ENCODE data around the gene HOXB8. TPM values are rescaled to one million over a fixed set of nuclear protein-coding genes. Genes with fewer than 3 reads are reported as not detected.

Gene HOXB8
- polyA plus RNA-seq, 1 donor: 44.8 TPM

GRCh38 chr17:48639982-48640857 lies 25.1 kb upstream of the HOXB8 start:
- DNase-seq: no peak

GRCh38 chr17:48639136-48639535 lies 24.0 kb upstream of the HOXB8 start:
- no peak for DNase-seq

GRCh38 chr17:48637323-48638260 lies 22.5 kb upstream of the HOXB8 start:
- DNase-seq: no peak

- DNase-seq: peak; percentile 90
These were observed 21.3 kb upstream of the HOXB8 start for GRCh38 chr17:48636177-48637018.

GRCh38 chr17:48634493-48635208 lies 19.6 kb upstream of the HOXB8 start:
- no peak for DNase-seq

GRCh38 chr17:48633266-48633677 lies 18.2 kb upstream of the HOXB8 start:
- DNase-seq: no peak

- DNase-seq: no peak
These were observed 17.6 kb upstream of the HOXB8 start for GRCh38 chr17:48632579-48633265.

GRCh38 chr17:48631693-48632578 lies 16.8 kb upstream of the HOXB8 start:
- no peak for DNase-seq

GRCh38 chr17:48630925-48631692 lies 16.0 kb upstream of the HOXB8 start:
- DNase-seq: no peak

GRCh38 chr17:48630009-48630924 lies 15.2 kb upstream of the HOXB8 start:
- no peak for DNase-seq

GRCh38 chr17:48629411-48629759 lies 14.3 kb upstream of the HOXB8 start:
- DNase-seq: no peak

GRCh38 chr17:48628649-48629410 lies 13.7 kb upstream of the HOXB8 start:
- DNase-seq: no peak

GRCh38 chr17:48627623-48628521 lies 12.8 kb upstream of the HOXB8 start:
- no peak for DNase-seq

- DNase-seq: no peak
These were observed 12.1 kb upstream of the HOXB8 start for GRCh38 chr17:48627118-48627597.

GRCh38 chr17:48626245-48627117 lies 11.4 kb upstream of the HOXB8 start, which contains the start of gene HOXB9:
Gene HOXB9 (minus strand): TSS chr17:48626358. CDS start chr17:48626269, 89 bp downstream.
- DNase-seq: peak; percentile 83
